Endothelial cell of umbilical vein (primary cell): ENCODE data around the gene EHMT1. TPM values are rescaled to one million over a fixed set of nuclear protein-coding genes. Genes with fewer than 3 reads are reported as not detected.

Experiments
- BruUV-seq: library from RNA; stranded (reverse); fragments of 400-500 nt; replicated peaks from 2 replicates; lab custom pipeline; 2021; lab: Mats Ljungman, UMichigan
- CTCF ChIA-PET: fragments of 300-600, 350-600 bp; sonication (Branson Sonifier 250); formaldehyde crosslinking; loops from one replicate; lab custom pipeline; 2021; ENCODE audit warnings: antibody characterized with exemption, inconsistent platforms; lab: Charles Lee
- POLR2A ChIA-PET: fragments of 300-600, 350-600 bp; sonication (Branson Sonifier 250); formaldehyde crosslinking; loops from one replicate; lab custom pipeline; 2021; ENCODE audit warnings: antibody characterized with exemption, inconsistent platforms; lab: Charles Lee
- DNase-seq: peaks from one replicate; pipeline ENCODE4 v3.0.0-alpha.2; 2011; ENCODE audit warnings: low read depth, low spot score
- FAIRE-seq: peaks from 2 replicates; lab custom pipeline; 2011; peaks lifted over from hg19 to GRCh38; lab: Jason Lieb, UNC
- H2AFZ ChIP-seq: 2 replicates; pipeline ENCODE4 v1.6.0; 2012; ENCODE audit warnings: low read depth, low read length, control low read depth, inconsistent platforms
- H3K27ac ChIP-seq: 2 replicates; pipeline ENCODE4 v1.5.1; 2011; ENCODE audit warnings: low read depth, mild to moderate bottlenecking, control low read depth, low read length, moderate library complexity; ENCODE audit not compliant: insufficient read depth
- H3K27me3 ChIP-seq, 2 experiments: 2 replicates each; pipeline versions ENCODE4 v1.6.0 to v1.6.1; 2011; ENCODE audit warnings: low read length in 2 of 2, mixed read lengths in 1 of 2; ENCODE audit not compliant: control insufficient read depth in 2 of 2, insufficient read depth in 2 of 2
- H3K36me3 ChIP-seq, 2 experiments: 2 replicates in 1 of 2; 3 replicates in 1 of 2; pipeline ENCODE4 v1.5.1; 2011; ENCODE audit warnings: low read length in 2 of 2, mild to moderate bottlenecking in 1 of 2, moderate library complexity in 1 of 2; ENCODE audit not compliant: control insufficient read depth in 2 of 2, insufficient read depth in 2 of 2; ENCODE audit errors: extremely low read depth in 1 of 2
- H3K4me1 ChIP-seq: 3 replicates; pipeline ENCODE4 v1.5.1; 2011; ENCODE audit warnings: mild to moderate bottlenecking, low read length; ENCODE audit not compliant: control insufficient read depth, insufficient read depth; ENCODE audit errors: extremely low read depth
- H3K4me2 ChIP-seq: 2 replicates; pipeline ENCODE4 v1.6.1; 2011; ENCODE audit warnings: low read length, control low read depth, mixed read lengths; ENCODE audit not compliant: insufficient read depth
- H3K4me3 ChIP-seq, 3 experiments: fragments of 200-600 bp in 1 of 3; sonication (generic), shearing (Covaris generic) in 1 of 3; replicated peaks in 1 of 3; 2 replicates each; pipeline ENCODE4 v1.5.1; 2011 to 2016; ENCODE audit warnings: control low read depth in 3 of 3, low read length in 3 of 3, mild to moderate bottlenecking in 2 of 3, inconsistent platforms in 1 of 3, low read depth in 1 of 3, moderate library complexity in 1 of 3; ENCODE audit not compliant: insufficient read depth in 1 of 3
- H3K79me2 ChIP-seq: 2 replicates; pipeline ENCODE4 v1.6.0; 2012; ENCODE audit warnings: low read length, inconsistent platforms; ENCODE audit not compliant: control insufficient read depth, insufficient read depth
- H3K9ac ChIP-seq: replicated peaks from 2 replicates; pipeline ENCODE3; 2011; ENCODE audit warnings: low read length, control low read depth; ENCODE audit not compliant: insufficient read depth; ENCODE audit errors: extremely low read depth
- H3K9me1 ChIP-seq: replicated peaks from 3 replicates; pipeline ENCODE4 v1.6.0; 2011; ENCODE audit warnings: mild to moderate bottlenecking, low read length; ENCODE audit not compliant: control insufficient read depth, insufficient read depth; ENCODE audit errors: extremely low read depth
- H3K9me3 ChIP-seq: replicated peaks from 2 replicates; pipeline ENCODE4 v1.5.1; 2012; ENCODE audit warnings: low read length, inconsistent platforms; ENCODE audit not compliant: control insufficient read depth, insufficient read depth
- H4K20me1 ChIP-seq: replicated peaks from 2 replicates; pipeline ENCODE3; 2011; ENCODE audit warnings: mild to moderate bottlenecking, low read length; ENCODE audit not compliant: control insufficient read depth, insufficient read depth; ENCODE audit errors: extremely low read depth
- EZH2 ChIP-seq: IDR thresholded peaks from 2 replicates; pipeline ENCODE4 v1.6.1; 2012; ENCODE audit warnings: borderline replicate concordance, low read depth, mild to moderate bottlenecking, moderate library complexity, low read length, inconsistent platforms; ENCODE audit not compliant: severe bottlenecking
- FOS ChIP-seq: IDR thresholded peaks from 2 replicates; pipeline ENCODE4 v1.6.1; 2011; ENCODE audit warnings: mild to moderate bottlenecking, low read length, moderate library complexity, borderline replicate concordance; ENCODE audit not compliant: insufficient read depth
- GATA2 ChIP-seq: IDR thresholded peaks from 2 replicates; pipeline ENCODE4 v1.7.0; 2011; ENCODE audit warnings: low read depth, mild to moderate bottlenecking, moderate library complexity, mixed read lengths, low read length; ENCODE audit not compliant: insufficient read length, insufficient read depth
- JUN ChIP-seq: IDR thresholded peaks from 2 replicates; pipeline ENCODE4 v1.6.1; 2011; ENCODE audit warnings: borderline replicate concordance, low read depth; ENCODE audit not compliant: insufficient read length, insufficient read depth
- MYC ChIP-seq: IDR thresholded peaks from one replicate; pipeline ENCODE4 v1.6.1; 2011; ENCODE audit warnings: mild to moderate bottlenecking, low read depth, low read length
- POLR2A ChIP-seq: IDR thresholded peaks from 2 replicates; pipeline ENCODE4 v1.6.1; 2012; ENCODE audit warnings: low read depth, mild to moderate bottlenecking, control low read depth, low read length
- POLR2AphosphoS5 ChIP-seq: IDR thresholded peaks from 2 replicates; pipeline ENCODE4 v1.6.1; 2012; ENCODE audit warnings: low read depth, mild to moderate bottlenecking, control low read depth, low read length, moderate library complexity; ENCODE audit not compliant: insufficient read depth
- dilution Hi-C: fragments of 300-500 bp; cut with MboI; formaldehyde crosslinking; loops from one replicate; pipeline ENCODE4 v1.15.0; 2019; ENCODE audit warnings: low sequenced_read_pairs; ENCODE audit not compliant: extremely low pct_ligation_motif_present
- intact Hi-C: fragments of 100-400 bp; cut with micrococcal nuclease; formaldehyde crosslinking; loops from one replicate; pipeline ENCODE4 v1.10.0; 2022
- polyA plus RNA-seq, 4 experiments: library from polyadenylated mRNA; depleted of rRNA in 3 of 4; stranded (reverse) in 3 of 4; unstranded in 1 of 4; fragments of >200 nt; gene quantifications; 2 replicates each; pipeline versions ENCODE4 v1.2.1 to v1.2.3, GENCODE V29; 2011 to 2012; ENCODE audit warnings: missing spikeins in 1 of 4
- total RNA-seq: library from RNA; stranded (reverse); gene quantifications from 2 replicates; pipeline ENCODE4 v1.2.3, GENCODE V29; 2021
- TF ChIP-seq, protein P1 (sequence below): IDR thresholded peaks from 2 replicates; pipeline ENCODE4 v1.6.1; 2011; ENCODE audit not compliant: insufficient read depth, insufficient read length
- TF ChIP-seq, protein P2 (sequence below), 2 donors: IDR thresholded peaks; 1 replicate in 1 of 2; 2 replicates in 1 of 2; pipeline ENCODE4 v1.5.1; 2011; ENCODE audit warnings: low read length in 2 of 2, mild to moderate bottlenecking in 2 of 2, moderate library complexity in 2 of 2, control low read depth in 1 of 2, inconsistent platforms in 1 of 2, low read depth in 1 of 2; ENCODE audit not compliant: insufficient read depth in 1 of 2; ENCODE audit errors: extremely low read depth in 1 of 2

The EHMT1 gene
- total and polyA plus RNA-seq, 2 donors (not counting 3 experiments of a cell fraction or from before 2014, with no cell fraction given) = 48.2 to 104 TPM

DNA sequence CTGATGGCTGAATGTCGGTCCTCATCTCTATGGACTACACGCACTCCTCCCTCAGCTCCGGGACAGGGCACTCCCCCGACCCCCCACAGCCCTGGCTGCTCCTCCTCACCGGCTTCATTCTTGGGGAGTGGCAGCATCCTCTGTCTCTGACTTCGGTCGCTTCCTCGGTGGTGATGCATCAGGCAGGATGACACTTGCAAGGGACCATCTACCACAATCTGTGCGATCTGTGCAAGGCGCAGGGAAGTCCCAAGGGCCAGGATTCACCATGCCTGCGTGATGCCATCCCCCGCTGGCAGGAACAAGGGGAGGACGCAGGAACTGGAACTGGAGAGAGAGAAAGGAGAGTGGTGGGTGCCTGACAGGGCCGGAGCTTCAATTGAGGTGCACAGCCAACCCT, 256.5 kb downstream of the EHMT1 start:
- no peak for DNase-seq
- no peak overlapping the region for H3K4me2 ChIP-seq
- H3K4me1 ChIP-seq = no peaks in the 10 kb centered on the region
- no peak overlapping the region for H3K27ac ChIP-seq
- H3K27me3 ChIP-seq = peaks cover 2 to 3% of the 10 kb centered on the region in 2 experiments
- no peaks in the 10 kb centered on the region for H3K9me1 ChIP-seq
- TF ChIP-seq GATA2 (no peak), JUN (no peak), POLR2A (no peak), MYC (no peak), POLR2AphosphoS5 (no peak), FOS (no peak), EZH2 (no peak)
- TF ChIP-seq, protein P1, sequence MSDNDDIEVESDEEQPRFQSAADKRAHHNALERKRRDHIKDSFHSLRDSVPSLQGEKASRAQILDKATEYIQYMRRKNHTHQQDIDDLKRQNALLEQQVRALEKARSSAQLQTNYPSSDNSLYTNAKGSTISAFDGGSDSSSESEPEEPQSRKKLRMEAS = no peak
- TF ChIP-seq, protein P2, sequence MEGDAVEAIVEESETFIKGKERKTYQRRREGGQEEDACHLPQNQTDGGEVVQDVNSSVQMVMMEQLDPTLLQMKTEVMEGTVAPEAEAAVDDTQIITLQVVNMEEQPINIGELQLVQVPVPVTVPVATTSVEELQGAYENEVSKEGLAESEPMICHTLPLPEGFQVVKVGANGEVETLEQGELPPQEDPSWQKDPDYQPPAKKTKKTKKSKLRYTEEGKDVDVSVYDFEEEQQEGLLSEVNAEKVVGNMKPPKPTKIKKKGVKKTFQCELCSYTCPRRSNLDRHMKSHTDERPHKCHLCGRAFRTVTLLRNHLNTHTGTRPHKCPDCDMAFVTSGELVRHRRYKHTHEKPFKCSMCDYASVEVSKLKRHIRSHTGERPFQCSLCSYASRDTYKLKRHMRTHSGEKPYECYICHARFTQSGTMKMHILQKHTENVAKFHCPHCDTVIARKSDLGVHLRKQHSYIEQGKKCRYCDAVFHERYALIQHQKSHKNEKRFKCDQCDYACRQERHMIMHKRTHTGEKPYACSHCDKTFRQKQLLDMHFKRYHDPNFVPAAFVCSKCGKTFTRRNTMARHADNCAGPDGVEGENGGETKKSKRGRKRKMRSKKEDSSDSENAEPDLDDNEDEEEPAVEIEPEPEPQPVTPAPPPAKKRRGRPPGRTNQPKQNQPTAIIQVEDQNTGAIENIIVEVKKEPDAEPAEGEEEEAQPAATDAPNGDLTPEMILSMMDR (IDR thresholded peaks at IDR 0.05; ENCODE audit: extremely low read depth in 1 of 2, insufficient read depth in 1 of 2, low read depth in 1 of 2, low read length in 2 of 2) = no peak
- no peaks in the 10 kb centered on the region for H3K36me3 ChIP-seq
- H3K9ac ChIP-seq = no peak overlapping the region
- no peaks in the 10 kb centered on the region for H4K20me1 ChIP-seq
- H3K79me2 ChIP-seq = no peaks in the 10 kb centered on the region
- no peak overlapping the region for H2AFZ ChIP-seq
- dilution Hi-C loops (no loop called here), intact Hi-C loops (no loop called here)
- BruUV-seq = no TSS peak
- no peak for FAIRE-seq
- H3K9me3 ChIP-seq = no peaks in the 10 kb centered on the region
- H3K4me3 ChIP-seq = no peak overlapping the region
- ChIA-PET POLR2A (no interaction called here), CTCF (no interaction called here)
